ENCODE measurements around the gene CSH2. TPM values are rescaled to one million over a fixed set of nuclear protein-coding genes. Genes with fewer than 3 reads are reported as not detected.
"Not testable (repeated sequence)": the region's sequence is repeated elsewhere in the genome, so short reads cannot be mapped to it uniquely, and the experiment has no call there.

Gene CSH2
- total RNA-seq, 2 experiments from 2014 or later = not detected

- H3K27me3 Mint-ChIP-seq = peaks cover 26% of the 10 kb centered on the region
- ATAC-seq; H3K36me3 Mint-ChIP-seq; H3K27ac Mint-ChIP-seq; H3K9me3 Mint-ChIP-seq (ENCODE audit: low read depth); DNase-seq; H3K4me1 Mint-ChIP-seq; H3K4me3 Mint-ChIP-seq: not testable (repeated sequence)
- CTCF ChIA-PET = interaction anchor here (0.8 to 1.6 kb wide), 3 partner anchors 15 to 241 kb away, joined by 3 to 4 read pairs (median 3); no protein-coding TSS in a partner anchor
Measured at GRCh38 chr17:63892316-63893037, 19.0 kb upstream of the CSH2 start.

GRCh38 chr17:63889026-63889848 lies 15.8 kb upstream of the CSH2 start:
- not testable (repeated sequence) for DNase-seq; H3K27ac Mint-ChIP-seq; H3K36me3 Mint-ChIP-seq; H3K9me3 Mint-ChIP-seq (ENCODE audit: low read depth); H3K4me1 Mint-ChIP-seq
- Mint-ChIP-seq H3K4me3 (peak overlapping the region; percentile 20), H3K27me3 (peaks cover 31% of the 10 kb centered on the region)
- CTCF ChIA-PET = interaction anchor here (0.8 to 2.6 kb wide), 20 partner anchors 9 to 402 kb away, joined by 3 to 16 read pairs (median 4); partner anchors contain the start of genes CSHL1 and ICAM2
- ATAC-seq = peak; percentile 79

GRCh38 chr17:63885119-63885518 lies 11.6 kb upstream of the CSH2 start:
- not testable (repeated sequence) for H3K9me3 Mint-ChIP-seq (ENCODE audit: low read depth); H3K27ac Mint-ChIP-seq; H3K36me3 Mint-ChIP-seq; ATAC-seq; H3K4me3 Mint-ChIP-seq; DNase-seq
- CTCF ChIA-PET = interaction anchor here (1.0 kb wide), 1 partner anchor 35 kb away, joined by 4 read pairs; no protein-coding TSS in a partner anchor
- H3K27me3 Mint-ChIP-seq = peaks cover 15% of the 10 kb centered on the region
- peaks cover 16% of the 10 kb centered on the region for H3K4me1 Mint-ChIP-seq

GRCh38 chr17:63882626-63883126 lies 9.2 kb upstream of the CSH2 start:
- H3K36me3 Mint-ChIP-seq; H3K4me1 Mint-ChIP-seq; DNase-seq; ATAC-seq; H3K9me3 Mint-ChIP-seq (ENCODE audit: low read depth); H3K4me3 Mint-ChIP-seq; H3K27ac Mint-ChIP-seq: not testable (repeated sequence)
- CTCF ChIA-PET = interaction anchor here (0.8 to 3.9 kb wide), 6 partner anchors 17 to 137 kb away, joined by 3 to 23 read pairs (median 4); no protein-coding TSS in a partner anchor
- H3K27me3 Mint-ChIP-seq = peaks cover 16% of the 10 kb centered on the region

GRCh38 chr17:63881935-63882601 lies 8.6 kb upstream of the CSH2 start, which contains the start of gene GH2:
TSS of gene GH2 (minus strand) at chr17:63881944. CDS start at chr17:63881801, 143 bp downstream.
- peaks cover 10% of the 10 kb centered on the region for H3K27me3 Mint-ChIP-seq
- no peaks in the 10 kb centered on the region for H3K36me3 Mint-ChIP-seq
- CTCF ChIA-PET = interaction anchor here (0.7 to 3.9 kb wide), 6 partner anchors 16 to 41 kb away, joined by 3 to 23 read pairs (median 4); no protein-coding TSS in a partner anchor
- H3K4me1 Mint-ChIP-seq = peaks cover 7% of the 10 kb centered on the region
- H3K9me3 Mint-ChIP-seq (ENCODE audit: low read depth) = no peaks in the 10 kb centered on the region
- DNase-seq (peak; percentile 72), ATAC-seq (peak; percentile 89)
- H3K27ac Mint-ChIP-seq = no peak within 1 kb of the TSS
- no peak within 1 kb of the TSS for H3K4me3 Mint-ChIP-seq

- H3K4me1 Mint-ChIP-seq; DNase-seq; H3K27me3 Mint-ChIP-seq; H3K4me3 Mint-ChIP-seq; H3K9me3 Mint-ChIP-seq (ENCODE audit: low read depth); H3K36me3 Mint-ChIP-seq; H3K27ac Mint-ChIP-seq; ATAC-seq: not testable (repeated sequence)
- CTCF ChIA-PET = interaction anchor here (0.7 to 3.9 kb wide), 6 partner anchors 16 to 40 kb away, joined by 3 to 23 read pairs (median 4); no protein-coding TSS in a partner anchor
Measured at GRCh38 chr17:63881337-63881736, 7.9 kb upstream of the CSH2 start.

- no peaks in the 10 kb centered on the region for H3K9me3 Mint-ChIP-seq (ENCODE audit: low read depth)
- no peak for DNase-seq
- peaks cover 9% of the 10 kb centered on the region for H3K27me3 Mint-ChIP-seq
- no peak overlapping the region for H3K27ac Mint-ChIP-seq
- H3K36me3 Mint-ChIP-seq = no peaks in the 10 kb centered on the region
- ATAC-seq = no peak
- H3K4me3 Mint-ChIP-seq = no peak overlapping the region
- CTCF ChIA-PET = interaction anchor here (1.0 to 3.9 kb wide), 3 partner anchors 15 to 39 kb away, joined by 3 to 23 read pairs (median 8); no protein-coding TSS in a partner anchor
- peaks cover 10% of the 10 kb centered on the region for H3K4me1 Mint-ChIP-seq
Measured at GRCh38 chr17:63880706-63881105, 7.2 kb upstream of the CSH2 start.

GRCh38 chr17:63878413-63878812 lies 4.9 kb upstream of the CSH2 start:
- not testable (repeated sequence) for H3K4me1 Mint-ChIP-seq; DNase-seq; H3K27ac Mint-ChIP-seq; H3K9me3 Mint-ChIP-seq (ENCODE audit: low read depth); H3K27me3 Mint-ChIP-seq; ATAC-seq; H3K36me3 Mint-ChIP-seq; H3K4me3 Mint-ChIP-seq
- CTCF ChIA-PET = interaction anchor here (0.7 to 1.0 kb wide), 3 partner anchors 9 to 12 kb away, joined by 3 to 4 read pairs (median 3); no protein-coding TSS in a partner anchor

- not testable (repeated sequence) for DNase-seq; ATAC-seq; H3K9me3 Mint-ChIP-seq (ENCODE audit: low read depth); H3K4me3 Mint-ChIP-seq; H3K36me3 Mint-ChIP-seq; H3K27ac Mint-ChIP-seq; H3K4me1 Mint-ChIP-seq
- H3K27me3 Mint-ChIP-seq = peaks cover 20% of the 10 kb centered on the region
- CTCF ChIA-PET = interaction anchor here (1.4 kb wide), 1 partner anchor 9 kb away, joined by 3 read pairs; no protein-coding TSS in a partner anchor
Measured at GRCh38 chr17:63874693-63875092, 1.2 kb upstream of the CSH2 start.

GRCh38 chr17:63874061-63874626 lies 667 bp upstream of the CSH2 start:
- DNase-seq = peak; percentile 12
- H3K9me3 Mint-ChIP-seq (ENCODE audit: low read depth); H3K4me3 Mint-ChIP-seq; H3K36me3 Mint-ChIP-seq; H3K27ac Mint-ChIP-seq; ATAC-seq; H3K4me1 Mint-ChIP-seq: not testable (repeated sequence)
- peaks cover 20% of the 10 kb centered on the region for H3K27me3 Mint-ChIP-seq
- CTCF ChIA-PET = interaction anchor here (1.4 kb wide), 1 partner anchor 8 kb away, joined by 3 read pairs; no protein-coding TSS in a partner anchor

GRCh38 chr17:63871646-63872365 lies 1.7 kb downstream of the CSH2 start:
- H3K36me3 Mint-ChIP-seq; H3K9me3 Mint-ChIP-seq (ENCODE audit: low read depth); ATAC-seq; H3K27ac Mint-ChIP-seq; H3K4me3 Mint-ChIP-seq; H3K4me1 Mint-ChIP-seq; CTCF ChIA-PET; DNase-seq: not testable (repeated sequence)
- H3K27me3 Mint-ChIP-seq = peaks cover 21% of the 10 kb centered on the region

- H3K36me3 Mint-ChIP-seq; H3K4me3 Mint-ChIP-seq; H3K4me1 Mint-ChIP-seq; DNase-seq; H3K27ac Mint-ChIP-seq; H3K9me3 Mint-ChIP-seq (ENCODE audit: low read depth); ATAC-seq: not testable (repeated sequence)
- CTCF ChIA-PET = interaction anchor here (1.2 to 1.7 kb wide), 2 partner anchors 18 to 121 kb away, joined by 3 to 6 read pairs; no protein-coding TSS in a partner anchor
- H3K27me3 Mint-ChIP-seq = peaks cover 24% of the 10 kb centered on the region
Measured at GRCh38 chr17:63870292-63870665, 3.2 kb downstream of the CSH2 start.
